ENCODE results near the gene DLG1. TPM values are rescaled to one million over a fixed set of nuclear protein-coding genes. Genes with fewer than 3 reads are reported as not detected.

Gene DLG1
- total RNA-seq, 2 experiments from 2014 or later: 58.8 to 78.4 TPM

DNA sequence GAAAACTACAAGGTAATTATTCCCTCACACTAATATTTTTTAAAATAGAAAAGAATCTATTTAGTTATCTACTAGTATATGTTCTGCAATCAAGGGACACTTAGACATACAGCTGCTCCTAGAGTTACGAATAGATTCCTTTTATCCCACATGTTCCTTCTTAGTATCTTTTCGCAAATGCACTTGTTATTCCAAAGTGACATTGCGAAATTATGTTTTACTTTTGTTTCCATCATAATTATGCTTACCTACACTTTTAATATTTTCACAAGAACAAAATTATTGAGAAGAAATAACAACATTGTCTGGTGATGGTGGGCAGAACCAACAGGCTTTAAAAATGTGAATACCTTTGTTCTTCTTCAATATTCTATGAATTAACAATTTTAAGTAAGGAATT lies 161.7 kb downstream of the DLG1 start:
- no peak for ATAC-seq
- H3K27ac Mint-ChIP-seq: no peak overlapping the region
- CTCF ChIA-PET: no interaction called here
- intact Hi-C loops (cut with DNase I, micrococcal nuclease): loop anchor here in 1 of 2 experiments (1.0 kb wide), 1 partner anchor 40 kb away; no protein-coding TSS in a partner anchor
- H3K36me3 Mint-ChIP-seq (ENCODE audit: low read depth): peaks cover 58% of the 10 kb centered on the region
- H3K4me1 Mint-ChIP-seq: peaks cover 11% of the 10 kb centered on the region
- no peak for DNase-seq
- peaks cover 10% of the 10 kb centered on the region for H3K9me3 Mint-ChIP-seq (ENCODE audit: low read depth)
- no peaks in the 10 kb centered on the region for H3K27me3 Mint-ChIP-seq
- no peak overlapping the region for H3K4me3 Mint-ChIP-seq
- POLR2A ChIA-PET: no interaction called here

DNA sequence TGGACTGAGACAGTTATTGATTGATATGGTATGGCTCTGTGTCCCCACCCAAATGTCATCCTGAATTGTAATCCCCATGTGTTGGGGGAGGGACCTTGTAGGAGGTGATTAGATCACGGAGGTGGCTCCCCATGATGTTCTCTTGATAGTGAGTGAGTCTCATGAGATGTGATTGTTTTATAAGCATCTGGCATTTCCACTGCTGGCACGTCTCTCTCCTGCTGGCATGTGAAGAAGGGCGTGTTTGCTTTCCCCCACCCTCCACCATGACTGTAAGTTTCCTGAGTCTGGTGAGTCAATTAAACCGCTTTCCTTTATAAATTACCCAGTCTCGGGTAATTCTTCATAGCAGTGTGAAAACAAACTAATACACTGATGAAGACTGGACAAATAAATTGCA lies 163.2 kb downstream of the DLG1 start:
- CTCF ChIA-PET: interaction anchor here (1.0 kb wide), 1 partner anchor 21 kb away, joined by 6 read pairs; no protein-coding TSS in a partner anchor
- POLR2A ChIA-PET: interaction anchor here (0.6 kb wide), 1 partner anchor 35 kb away, joined by 3 read pairs; no protein-coding TSS in a partner anchor
- H3K36me3 Mint-ChIP-seq (ENCODE audit: low read depth): peaks cover 59% of the 10 kb centered on the region

DNA sequence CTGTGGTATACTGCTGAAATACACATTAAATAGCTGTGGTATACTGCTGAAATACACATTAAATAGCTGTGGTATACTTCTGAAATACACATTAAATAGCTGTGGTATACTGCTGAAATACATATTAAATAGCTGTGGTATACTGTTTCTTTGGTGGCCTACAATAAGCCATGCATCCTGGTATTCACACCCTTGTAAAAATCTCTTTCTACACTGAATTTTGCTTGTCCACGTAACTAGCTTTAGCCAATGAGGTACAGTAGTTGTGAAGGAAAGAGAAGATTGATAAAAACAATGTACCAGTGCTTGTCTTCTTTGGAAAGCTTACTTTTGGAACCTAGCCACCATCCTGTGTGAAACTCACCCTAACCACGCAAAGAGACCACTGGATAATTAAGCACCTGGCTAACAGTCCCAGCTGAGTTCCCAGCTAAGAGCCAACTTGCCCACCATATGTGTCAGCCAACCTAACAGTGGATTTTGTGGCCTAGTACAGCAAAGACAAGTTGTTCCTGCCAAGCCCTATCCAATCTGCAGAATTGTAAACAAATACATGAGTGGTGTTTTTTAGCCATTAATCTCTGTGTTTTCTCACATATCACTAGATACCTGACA lies 165.4 kb downstream of the DLG1 start:
- ChIA-PET POLR2A (no interaction called here), CTCF (interaction anchor here (0.8 to 0.9 kb wide), 2 partner anchors 32 to 36 kb away, joined by 4 read pairs; no protein-coding TSS in a partner anchor)
- no peaks in the 10 kb centered on the region for H3K27me3 Mint-ChIP-seq
- ATAC-seq (no peak), DNase-seq (no peak)
- peaks cover 10% of the 10 kb centered on the region for H3K9me3 Mint-ChIP-seq (ENCODE audit: low read depth)
- no peaks in the 10 kb centered on the region for H3K4me1 Mint-ChIP-seq
- H3K27ac Mint-ChIP-seq: no peak overlapping the region
- intact Hi-C loops (cut with DNase I, micrococcal nuclease): no loop called here
- no peak overlapping the region for H3K4me3 Mint-ChIP-seq
- H3K36me3 Mint-ChIP-seq (ENCODE audit: low read depth): peaks cover 58% of the 10 kb centered on the region

More for the DNA sequence above, 163.2 kb downstream of the DLG1 start:
- H3K27ac Mint-ChIP-seq: no peak overlapping the region
- H3K4me1 Mint-ChIP-seq: peaks cover 6% of the 10 kb centered on the region
- H3K4me3 Mint-ChIP-seq: no peak overlapping the region
- DNase-seq (peak; percentile 29), ATAC-seq (no peak)
- intact Hi-C loops (cut with DNase I, micrococcal nuclease): no loop called here
- no peaks in the 10 kb centered on the region for H3K27me3 Mint-ChIP-seq
- H3K9me3 Mint-ChIP-seq (ENCODE audit: low read depth): peaks cover 10% of the 10 kb centered on the region

DNA sequence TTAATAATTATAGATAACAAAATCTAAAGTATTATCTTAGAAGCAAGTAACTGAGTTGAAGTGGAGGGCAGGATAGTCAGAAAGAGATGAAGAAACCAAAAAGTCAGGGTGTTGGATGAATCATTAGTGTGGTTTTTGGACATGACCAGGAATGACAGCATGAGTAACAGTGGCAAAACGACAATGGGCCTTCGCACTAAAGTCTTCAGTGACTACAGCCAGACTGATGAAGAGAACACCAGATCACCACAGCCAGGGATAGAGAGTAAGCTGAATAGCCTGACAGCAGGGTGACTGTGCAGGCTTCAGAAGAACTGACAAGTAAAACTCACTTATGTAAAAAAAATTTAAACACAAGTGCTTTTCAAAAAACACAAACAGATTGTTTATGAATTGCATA lies 172.8 kb downstream of the DLG1 start:
- no peaks in the 10 kb centered on the region for H3K9me3 Mint-ChIP-seq (ENCODE audit: low read depth)
- no peak for DNase-seq
- H3K4me3 Mint-ChIP-seq: no peak overlapping the region
- ATAC-seq: peak; percentile 19
- peaks cover 23% of the 10 kb centered on the region for H3K36me3 Mint-ChIP-seq (ENCODE audit: low read depth)
- POLR2A ChIA-PET: no interaction called here
- intact Hi-C loops (cut with DNase I, micrococcal nuclease): no loop called here
- CTCF ChIA-PET: interaction anchor here (0.6 kb wide), 1 partner anchor 72 kb away, joined by 3 read pairs; no protein-coding TSS in a partner anchor
- H3K4me1 Mint-ChIP-seq: peaks cover 7% of the 10 kb centered on the region
- no peak overlapping the region for H3K27ac Mint-ChIP-seq
- no peaks in the 10 kb centered on the region for H3K27me3 Mint-ChIP-seq

DNA sequence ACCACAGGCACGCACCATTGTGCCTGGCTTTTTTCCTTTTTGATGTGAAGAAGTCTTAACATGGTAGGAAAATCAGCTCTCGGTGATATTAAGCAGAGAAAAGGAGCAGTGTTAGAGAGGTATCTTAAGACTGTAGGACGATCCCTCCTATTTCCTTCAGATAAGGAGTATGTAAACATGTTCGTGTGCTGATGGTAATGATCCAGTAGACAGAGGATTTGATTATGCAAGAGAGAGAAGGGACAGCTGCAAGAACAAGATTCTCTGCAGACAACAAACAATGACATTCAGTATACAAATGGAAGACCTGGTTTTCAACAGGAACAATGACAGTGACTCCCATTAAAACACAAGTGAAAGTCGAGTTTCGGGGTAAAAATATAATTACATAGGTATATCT lies 173.7 kb downstream of the DLG1 start:
- CTCF ChIA-PET: interaction anchor here (0.8 kb wide), 1 partner anchor 88 kb away, joined by 3 read pairs; no protein-coding TSS in a partner anchor
- Mint-ChIP-seq H3K27ac (no peak overlapping the region), H3K36me3 (ENCODE audit: low read depth) (peaks cover 20% of the 10 kb centered on the region), H3K27me3 (no peaks in the 10 kb centered on the region), H3K4me3 (no peak overlapping the region), H3K4me1 (peaks cover 7% of the 10 kb centered on the region), H3K9me3 (ENCODE audit: low read depth) (no peaks in the 10 kb centered on the region)
- ATAC-seq (no peak), DNase-seq (no peak)
- intact Hi-C loops (cut with DNase I, micrococcal nuclease): no loop called here
- POLR2A ChIA-PET: no interaction called here

DNA sequence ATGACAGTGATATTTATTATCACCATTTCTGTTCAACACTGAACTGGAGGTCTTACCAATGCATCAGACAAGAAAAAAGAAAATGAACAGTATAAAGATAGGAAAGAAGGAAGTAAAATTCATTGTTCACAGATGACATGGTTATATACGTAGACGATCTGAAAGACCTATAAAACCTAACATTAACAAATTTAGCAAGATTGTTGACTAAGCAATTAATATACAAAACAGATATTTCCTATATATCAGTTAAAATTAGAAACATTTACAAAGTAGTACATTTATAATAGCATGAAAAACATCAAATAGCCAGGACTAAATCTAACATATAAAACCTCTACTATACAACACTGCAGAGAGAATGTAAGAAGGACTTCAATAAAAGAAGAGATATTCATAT lies 176.0 kb downstream of the DLG1 start:
- no peak for DNase-seq
- Mint-ChIP-seq H3K4me3 (no peak overlapping the region), H3K27ac (no peak overlapping the region), H3K9me3 (ENCODE audit: low read depth) (no peaks in the 10 kb centered on the region), H3K36me3 (ENCODE audit: low read depth) (peaks cover 19% of the 10 kb centered on the region), H3K4me1 (peaks cover 9% of the 10 kb centered on the region), H3K27me3 (no peaks in the 10 kb centered on the region)
- ChIA-PET CTCF (interaction anchor here (0.7 kb wide), 1 partner anchor 93 kb away, joined by 4 read pairs; the partner anchor contains the start of gene MELTF), POLR2A (no interaction called here)
- intact Hi-C loops (cut with DNase I, micrococcal nuclease): no loop called here
- no peak for ATAC-seq

DNA sequence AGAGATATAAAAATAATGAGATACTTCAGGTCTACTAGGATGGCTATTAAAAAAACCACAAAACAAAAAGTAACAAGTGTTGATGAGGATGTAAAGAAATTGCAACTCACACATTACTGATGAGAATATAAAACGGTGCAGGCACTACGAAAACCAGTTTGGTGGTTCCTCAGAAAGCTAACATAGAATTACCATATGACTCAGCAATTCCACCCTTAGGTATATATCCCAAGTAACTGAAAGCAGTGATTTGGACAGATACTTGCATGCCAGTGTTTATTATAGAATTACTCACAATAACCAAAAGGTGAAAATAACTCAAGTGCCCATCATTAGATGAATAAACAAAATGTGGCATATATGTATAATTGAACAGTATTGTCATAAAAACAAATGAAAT lies 181.3 kb downstream of the DLG1 start:
- H3K36me3 Mint-ChIP-seq (ENCODE audit: low read depth): peaks cover 21% of the 10 kb centered on the region
- intact Hi-C loops (cut with DNase I, micrococcal nuclease): no loop called here
- no peaks in the 10 kb centered on the region for H3K9me3 Mint-ChIP-seq (ENCODE audit: low read depth)
- no peak overlapping the region for H3K27ac Mint-ChIP-seq
- ATAC-seq (peak; percentile 55), DNase-seq (no peak)
- H3K27me3 Mint-ChIP-seq: no peaks in the 10 kb centered on the region
- ChIA-PET POLR2A (no interaction called here), CTCF (no interaction called here)
- H3K4me3 Mint-ChIP-seq: no peak overlapping the region
- H3K4me1 Mint-ChIP-seq: peaks cover 8% of the 10 kb centered on the region

DNA sequence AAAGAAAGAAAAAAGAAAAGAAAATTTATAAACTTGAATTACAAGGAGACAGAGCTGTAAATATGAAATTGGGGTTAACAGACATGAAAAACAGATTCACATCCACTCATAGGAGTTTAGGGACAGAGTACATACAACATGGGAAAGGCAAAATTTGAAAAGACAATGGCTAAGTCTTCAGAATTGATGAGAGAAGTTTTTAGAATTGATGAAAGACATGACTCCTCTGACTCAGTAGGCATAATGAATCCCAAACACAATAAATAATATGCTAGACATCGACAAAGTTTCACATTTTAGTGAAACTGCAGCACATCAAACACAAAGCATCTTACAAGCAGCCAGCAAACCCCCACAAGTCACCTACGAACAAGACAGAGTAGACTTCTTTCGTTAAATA lies 184.4 kb downstream of the DLG1 start:
- H3K27ac Mint-ChIP-seq: no peak overlapping the region
- peaks cover 8% of the 10 kb centered on the region for H3K4me1 Mint-ChIP-seq
- H3K9me3 Mint-ChIP-seq (ENCODE audit: low read depth): no peaks in the 10 kb centered on the region
- no peaks in the 10 kb centered on the region for H3K27me3 Mint-ChIP-seq
- H3K36me3 Mint-ChIP-seq (ENCODE audit: low read depth): peaks cover 31% of the 10 kb centered on the region
- H3K4me3 Mint-ChIP-seq: no peak overlapping the region
- DNase-seq (no peak), ATAC-seq (no peak)
- ChIA-PET CTCF (interaction anchor here (0.7 kb wide), 1 partner anchor 95 kb away, joined by 3 read pairs; no protein-coding TSS in a partner anchor), POLR2A (no interaction called here)
- intact Hi-C loops (cut with DNase I, micrococcal nuclease): no loop called here

DNA sequence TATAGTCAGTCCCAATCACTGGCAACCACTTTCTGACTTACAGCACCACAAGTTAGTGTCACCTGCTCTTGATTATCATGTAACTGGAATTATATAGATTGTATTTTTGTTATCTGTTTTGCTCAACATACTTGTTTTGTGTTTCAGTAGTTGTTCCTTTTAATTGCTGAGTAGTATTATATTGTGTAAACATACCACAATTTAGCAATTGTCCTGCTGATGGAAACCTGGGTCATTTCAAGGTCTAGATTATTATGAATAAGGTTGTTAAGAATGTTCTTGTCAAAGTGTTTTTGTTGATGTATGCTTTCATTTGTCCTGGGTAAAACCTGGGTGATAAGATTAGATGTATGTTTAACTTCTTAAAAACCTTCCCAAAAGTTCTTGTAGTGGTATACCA lies 186.7 kb downstream of the DLG1 start:
- DNase-seq (no peak), ATAC-seq (no peak)
- intact Hi-C loops (cut with DNase I, micrococcal nuclease): no loop called here
- no peak overlapping the region for H3K4me3 Mint-ChIP-seq
- H3K4me1 Mint-ChIP-seq: no peaks in the 10 kb centered on the region
- no peak overlapping the region for H3K27ac Mint-ChIP-seq
- H3K27me3 Mint-ChIP-seq: no peaks in the 10 kb centered on the region
- POLR2A ChIA-PET: interaction anchor here (0.6 kb wide), 1 partner anchor 1577 kb away, joined by 3 read pairs; no protein-coding TSS in a partner anchor
- H3K36me3 Mint-ChIP-seq (ENCODE audit: low read depth): peaks cover 39% of the 10 kb centered on the region
- H3K9me3 Mint-ChIP-seq (ENCODE audit: low read depth): no peaks in the 10 kb centered on the region
- CTCF ChIA-PET: interaction anchor here (0.9 to 1.0 kb wide), 2 partner anchors 10 to 35 kb away, joined by 3 read pairs; no protein-coding TSS in a partner anchor

DNA sequence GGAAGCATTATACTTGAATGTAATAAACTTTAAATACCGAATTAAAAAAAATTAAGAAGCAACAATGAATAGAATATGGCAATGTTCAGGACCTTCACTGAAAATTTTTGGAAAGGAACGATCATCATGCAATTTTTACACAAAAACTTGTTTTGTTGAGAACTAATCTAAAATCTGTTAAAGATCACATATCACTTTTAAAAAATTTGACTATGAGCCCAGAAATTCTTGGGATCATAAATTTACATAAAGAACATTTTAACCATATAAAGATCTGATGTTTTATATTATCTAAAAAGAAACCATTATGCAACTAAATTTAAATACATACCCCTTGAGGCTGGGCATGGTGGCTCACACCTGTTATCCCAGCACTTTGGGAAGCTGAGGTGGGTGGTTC lies 192.6 kb downstream of the DLG1 start:
- ATAC-seq (no peak), DNase-seq (no peak)
- intact Hi-C loops (cut with DNase I, micrococcal nuclease): no loop called here
- Mint-ChIP-seq H3K27ac (no peak overlapping the region), H3K9me3 (ENCODE audit: low read depth) (no peaks in the 10 kb centered on the region), H3K36me3 (ENCODE audit: low read depth) (peaks cover 28% of the 10 kb centered on the region), H3K4me3 (no peak overlapping the region), H3K4me1 (no peaks in the 10 kb centered on the region), H3K27me3 (no peaks in the 10 kb centered on the region)
- ChIA-PET CTCF (no interaction called here), POLR2A (no interaction called here)

DNA sequence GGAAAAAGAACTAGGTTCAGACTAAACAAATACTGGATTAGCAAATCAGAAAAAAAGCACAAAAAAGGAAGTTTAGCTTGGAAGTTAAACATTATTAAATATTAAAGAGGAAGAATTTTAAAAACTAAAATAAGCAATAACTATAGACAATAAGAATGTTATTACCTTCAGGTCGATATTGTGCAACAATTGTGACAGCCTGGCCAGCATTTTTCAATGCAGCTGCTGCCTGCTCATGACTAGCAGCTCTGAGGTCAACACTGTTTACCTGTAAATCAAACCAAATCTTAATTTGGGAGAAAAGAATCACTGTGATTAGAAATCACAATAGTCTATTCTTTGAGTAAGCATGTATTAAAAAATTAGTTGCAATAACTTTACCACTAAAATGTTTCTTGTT lies 193.7 kb downstream of the DLG1 start:
- POLR2A ChIA-PET: interaction anchor here (0.7 kb wide), 1 partner anchor 607 kb away, joined by 3 read pairs; no protein-coding TSS in a partner anchor
- CTCF ChIA-PET: interaction anchor here (1.1 kb wide), 1 partner anchor 11 kb away, joined by 3 read pairs; no protein-coding TSS in a partner anchor
- no peaks in the 10 kb centered on the region for H3K4me1 Mint-ChIP-seq
- no peaks in the 10 kb centered on the region for H3K9me3 Mint-ChIP-seq (ENCODE audit: low read depth)
- ATAC-seq (no peak), DNase-seq (no peak)
- no peak overlapping the region for H3K4me3 Mint-ChIP-seq
- intact Hi-C loops (cut with DNase I, micrococcal nuclease): no loop called here
- no peak overlapping the region for H3K27ac Mint-ChIP-seq
- H3K27me3 Mint-ChIP-seq: no peaks in the 10 kb centered on the region
- peaks cover 22% of the 10 kb centered on the region for H3K36me3 Mint-ChIP-seq (ENCODE audit: low read depth)

DNA sequence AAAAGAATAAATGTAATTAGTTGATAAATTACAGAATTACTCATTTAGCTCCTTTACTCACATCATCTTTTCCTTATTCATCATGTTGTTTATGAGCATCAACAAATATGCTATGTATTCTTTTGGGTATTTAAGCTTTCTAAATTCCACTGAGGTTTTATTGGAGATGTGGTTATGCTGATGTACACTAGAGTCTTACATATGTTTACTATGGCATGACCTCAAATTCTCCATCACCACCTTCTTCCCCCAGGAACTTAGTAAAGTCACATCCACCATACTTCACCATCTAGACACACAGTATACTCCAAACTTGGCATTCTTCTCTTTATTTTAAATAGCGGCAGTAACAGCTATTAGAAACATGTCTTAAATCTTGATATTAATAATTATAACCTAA lies 194.6 kb downstream of the DLG1 start:
- no peak overlapping the region for H3K27ac Mint-ChIP-seq
- ChIA-PET POLR2A (no interaction called here), CTCF (interaction anchor here (0.7 to 1.1 kb wide), 3 partner anchors 12 to 15 kb away, joined by 3 to 4 read pairs (median 3); no protein-coding TSS in a partner anchor)
- intact Hi-C loops (cut with DNase I, micrococcal nuclease): no loop called here
- ATAC-seq: no peak
- H3K4me1 Mint-ChIP-seq: no peaks in the 10 kb centered on the region
- H3K27me3 Mint-ChIP-seq: no peaks in the 10 kb centered on the region
- DNase-seq: no peak
- no peak overlapping the region for H3K4me3 Mint-ChIP-seq
- H3K9me3 Mint-ChIP-seq (ENCODE audit: low read depth): no peaks in the 10 kb centered on the region
- peaks cover 20% of the 10 kb centered on the region for H3K36me3 Mint-ChIP-seq (ENCODE audit: low read depth)

Measured in activated CD4-positive, alpha-beta T cell treated with anti-CD3 and anti-CD28 coated beads for 36 hours (primary cell).